Suprapubic skin (tissue), 4 donors: Measurements from ENCODE around the gene ESF1. TPM values are rescaled to one million over a fixed set of nuclear protein-coding genes. Genes with fewer than 3 reads are reported as not detected.
"Not testable (repeated sequence)": the region's sequence is repeated elsewhere in the genome, so short reads cannot be mapped to it uniquely, and the experiment has no call there.

Source experiments
- DNase-seq, 2 donors: peaks; one replicate each; pipeline ENCODE4 v3.0.0-alpha.2; 2019; ENCODE audit warnings: low spot score in 2 of 2
- H3K27ac ChIP-seq: fragments of 200-600 bp; sonication (generic); one replicate; pipeline ENCODE4 v1.5.1; 2019
- H3K27me3 ChIP-seq: fragments of 200-600 bp; sonication (generic); one replicate; pipeline ENCODE4 v1.5.1; 2019
- H3K36me3 ChIP-seq: fragments of 200-600 bp; sonication (generic); one replicate; pipeline ENCODE4 v1.5.1; 2019
- H3K4me1 ChIP-seq: fragments of 200-600 bp; sonication (generic); one replicate; pipeline ENCODE4 v1.5.1; 2019
- H3K4me3 ChIP-seq: fragments of 200-600 bp; sonication (generic); one replicate; pipeline ENCODE4 v1.5.1; 2019; ENCODE audit warnings: mild to moderate bottlenecking
- H3K9me3 ChIP-seq: fragments of 200-600 bp; sonication (generic); one replicate; pipeline ENCODE4 v1.5.1; 2019
- EP300 ChIP-seq: sonication (generic); formaldehyde crosslinking; IDR thresholded peaks from one replicate; pipeline ENCODE4 v1.6.1; 2017; ENCODE audit warnings: antibody characterized with exemption
- POLR2A ChIP-seq, 2 donors: fragments of 450-650 bp; IDR thresholded peaks; one replicate each; pipeline ENCODE4 v1.6.1; 2017; ENCODE audit warnings: antibody characterized with exemption in 2 of 2, mild to moderate bottlenecking in 2 of 2, moderate library complexity in 2 of 2
- POLR2AphosphoS5 ChIP-seq, 3 donors: sonication (generic); formaldehyde crosslinking; IDR thresholded peaks; one replicate each; pipeline ENCODE4 v1.6.1; 2017; ENCODE audit warnings: antibody characterized with exemption in 3 of 3
- WGBS: methylation state at CpG from one replicate; pipeline ENCODE4 v1.1.5; 2018; 5-methylcytosine and 5-hydroxymethylcytosine counted together
- total RNA-seq, 4 donors: library from RNA; depleted of rRNA; stranded (reverse); fragments of >200 nt; gene quantifications; one replicate each; pipeline ENCODE4 v1.1.0, GENCODE V29; 2016
- TF ChIP-seq, protein P1 (sequence below), 2 donors: fragments of 200-600 bp in 1 of 2; fragments of 450-650 bp in 1 of 2; sonication (generic) in 1 of 2; IDR thresholded peaks; one replicate each; pipeline ENCODE4 v1.5.1; 2016 to 2019; ENCODE audit warnings: antibody characterized with exemption in 2 of 2, mild to moderate bottlenecking in 1 of 2, moderate library complexity in 1 of 2

ESF1 gene
- total RNA-seq, 4 donors from 2014 or later = 9.0 to 20.4 (median 10.9) TPM

DNA sequence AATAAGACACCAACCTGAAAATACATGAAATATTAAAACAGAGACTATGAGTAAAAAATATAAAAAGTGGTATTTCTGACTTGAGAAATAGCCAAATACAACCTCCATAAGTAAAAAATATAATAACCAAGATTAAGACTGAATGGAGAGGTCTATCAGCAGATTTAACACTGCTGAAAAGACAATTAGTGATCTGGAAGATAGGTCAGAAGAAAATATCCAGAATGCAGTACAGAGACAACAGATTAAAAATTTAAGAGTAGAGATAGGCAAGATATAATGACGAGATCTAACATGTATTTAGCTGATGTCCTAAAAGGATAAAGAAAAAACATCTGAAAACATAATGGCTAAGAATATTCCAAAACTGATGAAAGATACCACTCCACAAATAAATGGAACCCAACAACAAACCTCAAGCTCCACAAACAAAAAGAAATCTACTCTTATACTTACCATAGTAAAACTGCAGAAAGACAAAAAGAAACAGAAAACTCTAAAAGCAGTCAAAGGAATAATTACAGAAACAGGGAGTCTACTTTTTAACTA lies 18.8 kb downstream of the ESF1 start:
- Histone ChIP-seq H3K4me1 (peaks cover 3% of the 10 kb centered on the region), H3K36me3 (peaks cover 74% of the 10 kb centered on the region), H3K4me3 (no peak overlapping the region), H3K27me3 (no peaks in the 10 kb centered on the region), H3K27ac (no peak overlapping the region), H3K9me3 (no peaks in the 10 kb centered on the region)
- no peak for DNase-seq
- TF ChIP-seq EP300 = no peak
- TF ChIP-seq, protein P1, sequence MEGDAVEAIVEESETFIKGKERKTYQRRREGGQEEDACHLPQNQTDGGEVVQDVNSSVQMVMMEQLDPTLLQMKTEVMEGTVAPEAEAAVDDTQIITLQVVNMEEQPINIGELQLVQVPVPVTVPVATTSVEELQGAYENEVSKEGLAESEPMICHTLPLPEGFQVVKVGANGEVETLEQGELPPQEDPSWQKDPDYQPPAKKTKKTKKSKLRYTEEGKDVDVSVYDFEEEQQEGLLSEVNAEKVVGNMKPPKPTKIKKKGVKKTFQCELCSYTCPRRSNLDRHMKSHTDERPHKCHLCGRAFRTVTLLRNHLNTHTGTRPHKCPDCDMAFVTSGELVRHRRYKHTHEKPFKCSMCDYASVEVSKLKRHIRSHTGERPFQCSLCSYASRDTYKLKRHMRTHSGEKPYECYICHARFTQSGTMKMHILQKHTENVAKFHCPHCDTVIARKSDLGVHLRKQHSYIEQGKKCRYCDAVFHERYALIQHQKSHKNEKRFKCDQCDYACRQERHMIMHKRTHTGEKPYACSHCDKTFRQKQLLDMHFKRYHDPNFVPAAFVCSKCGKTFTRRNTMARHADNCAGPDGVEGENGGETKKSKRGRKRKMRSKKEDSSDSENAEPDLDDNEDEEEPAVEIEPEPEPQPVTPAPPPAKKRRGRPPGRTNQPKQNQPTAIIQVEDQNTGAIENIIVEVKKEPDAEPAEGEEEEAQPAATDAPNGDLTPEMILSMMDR (IDR thresholded peaks at IDR 0.05) = no peak
- no peak for TF ChIP-seq POLR2A (IDR thresholded peaks at IDR 0.05)
- no peak for TF ChIP-seq POLR2AphosphoS5 (IDR thresholded peaks at IDR 0.05)
- WGBS = 97% methylated on average over 1 of the region's 1 CpG

DNA sequence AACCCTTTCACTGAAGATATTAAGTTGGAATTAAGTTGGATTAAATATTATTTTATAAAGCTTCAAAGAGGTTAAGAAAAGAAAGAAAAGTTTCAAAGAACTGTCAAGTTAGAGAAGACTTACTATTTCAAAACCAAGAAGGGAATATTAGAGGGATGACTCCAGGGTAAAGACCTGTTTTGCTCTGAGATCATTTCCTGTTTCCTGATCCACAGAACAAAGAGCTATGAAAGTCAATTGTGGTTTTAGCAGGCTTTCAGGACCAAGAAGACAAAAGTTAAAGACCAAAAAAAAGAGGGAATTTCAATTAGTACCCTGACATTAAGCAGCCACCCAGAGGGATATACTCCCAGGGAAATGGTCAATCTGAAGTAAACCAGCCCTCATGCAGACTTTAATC lies 19.4 kb downstream of the ESF1 start:
- no peak overlapping the region for H3K27ac ChIP-seq
- H3K4me1 ChIP-seq = peaks cover 3% of the 10 kb centered on the region
- TF ChIP-seq POLR2A (IDR thresholded peaks at IDR 0.05) = no peak
- TF ChIP-seq POLR2AphosphoS5 (IDR thresholded peaks at IDR 0.05) = no peak
- TF ChIP-seq, protein P1 (IDR thresholded peaks at IDR 0.05) = no peak
- no peak for TF ChIP-seq EP300
- no peak overlapping the region for H3K4me3 ChIP-seq
- no peak for DNase-seq
- no peaks in the 10 kb centered on the region for H3K27me3 ChIP-seq
- H3K36me3 ChIP-seq = peaks cover 71% of the 10 kb centered on the region
- H3K9me3 ChIP-seq = no peaks in the 10 kb centered on the region

DNA sequence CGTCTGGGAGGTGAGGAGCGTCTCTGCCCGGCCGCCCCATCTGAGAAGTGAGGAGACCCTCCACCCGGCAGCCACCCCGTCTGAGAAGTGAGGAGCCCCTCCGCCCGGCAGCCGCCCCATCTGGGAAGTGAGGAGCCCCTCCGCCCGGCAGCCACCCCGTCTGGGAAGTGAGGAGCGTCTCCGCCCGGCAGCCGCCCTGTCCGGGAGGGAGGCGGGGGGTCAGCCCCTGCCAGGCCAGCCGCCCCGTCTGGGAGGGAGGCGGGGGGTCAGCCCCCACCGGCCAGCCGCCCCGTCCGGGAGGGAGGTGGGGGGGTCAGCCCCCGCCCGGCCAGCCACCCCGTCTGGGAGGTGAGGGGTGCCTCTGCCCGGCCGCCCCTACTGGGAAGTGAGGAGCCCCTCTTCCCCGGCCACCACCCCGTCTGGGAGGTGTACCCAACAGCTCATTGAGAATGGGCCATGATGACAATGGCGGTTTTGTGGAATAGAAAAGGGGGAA lies 24.2 kb downstream of the ESF1 start:
- H3K9me3 ChIP-seq, H3K27me3 ChIP-seq, DNase-seq, H3K4me1 ChIP-seq, H3K4me3 ChIP-seq, H3K27ac ChIP-seq: not testable (repeated sequence)
- 98% methylated on average over 12 of the region's 33 CpGs for WGBS
- peaks cover 54% of the 10 kb centered on the region for H3K36me3 ChIP-seq

DNA sequence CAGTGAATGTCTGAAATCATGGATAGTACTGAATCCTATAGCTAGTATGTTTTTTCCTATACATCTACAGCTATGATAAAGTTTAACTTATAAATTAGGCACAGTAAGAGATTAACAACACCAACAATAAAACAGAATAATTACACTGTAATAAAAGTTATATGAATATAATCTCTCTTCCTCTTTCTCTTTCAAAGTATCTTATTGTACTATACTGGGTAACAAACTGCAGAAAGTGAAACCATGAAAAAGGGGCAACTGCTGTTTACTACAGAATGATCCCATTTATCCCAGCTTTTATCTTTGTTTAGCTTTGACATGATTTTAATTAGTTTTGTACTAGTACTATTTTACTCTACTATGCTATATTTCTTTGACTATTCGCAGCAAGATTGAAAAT lies 25.8 kb downstream of the ESF1 start:
- no peak for DNase-seq
- 96% methylated on average over 1 of the region's 1 CpG for WGBS
- Histone ChIP-seq H3K27ac (no peak overlapping the region), H3K36me3 (peaks cover 44% of the 10 kb centered on the region), H3K4me3 (no peak overlapping the region), H3K27me3 (no peaks in the 10 kb centered on the region), H3K9me3 (no peaks in the 10 kb centered on the region), H3K4me1 (peaks cover 3% of the 10 kb centered on the region)
- TF ChIP-seq POLR2AphosphoS5 (IDR thresholded peaks at IDR 0.05) (no peak), EP300 (no peak), POLR2A (IDR thresholded peaks at IDR 0.05) (no peak)
- TF ChIP-seq, protein P1 (IDR thresholded peaks at IDR 0.05) = no peak

DNA sequence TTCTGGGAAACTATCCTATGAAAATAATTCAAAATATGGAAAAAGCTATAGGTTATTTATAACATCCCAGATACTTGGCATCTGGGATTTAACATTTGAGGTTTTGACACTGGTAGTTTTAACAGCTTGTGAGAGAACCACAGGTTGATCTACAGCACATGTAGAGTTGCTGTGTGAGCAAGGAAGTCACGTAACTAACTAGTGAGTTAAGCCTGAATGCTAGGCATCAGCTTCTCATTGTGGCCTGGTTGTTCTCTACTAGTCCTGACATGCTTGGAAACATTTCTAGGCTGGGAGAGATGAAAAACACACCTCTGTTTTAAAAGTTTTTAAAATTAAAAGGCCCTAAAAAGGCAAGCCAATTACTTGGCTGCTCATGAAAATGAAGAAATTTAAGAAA lies 28.2 kb downstream of the ESF1 start:
- DNase-seq = no peak
- TF ChIP-seq EP300 (no peak), POLR2AphosphoS5 (IDR thresholded peaks at IDR 0.05) (no peak), POLR2A (IDR thresholded peaks at IDR 0.05) (no peak)
- TF ChIP-seq, protein P1 (IDR thresholded peaks at IDR 0.05) = no peak
- Histone ChIP-seq H3K4me1 (no peaks in the 10 kb centered on the region), H3K27ac (no peak overlapping the region), H3K9me3 (no peaks in the 10 kb centered on the region), H3K4me3 (no peak overlapping the region), H3K36me3 (peaks cover 45% of the 10 kb centered on the region), H3K27me3 (no peaks in the 10 kb centered on the region)
- WGBS = 91% methylated on average over 1 of the region's 1 CpG

DNA sequence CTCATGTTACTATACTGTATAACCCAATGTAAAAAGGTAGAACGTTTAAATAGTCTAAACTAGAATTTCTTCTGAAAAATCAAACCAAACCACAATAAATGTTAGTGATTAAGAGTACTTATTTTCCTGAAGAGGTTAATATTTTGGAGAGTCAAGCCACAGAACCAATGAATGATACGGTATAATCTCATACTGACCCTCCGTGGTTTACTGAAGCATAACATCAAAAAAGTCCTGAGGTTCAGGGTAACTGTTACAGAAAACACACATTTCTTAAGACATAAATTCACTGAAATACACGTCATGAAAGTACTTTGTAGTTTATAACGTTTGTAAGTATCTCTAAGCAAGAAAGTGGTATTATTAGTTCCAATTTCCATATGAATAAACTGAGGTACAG lies 28.9 kb downstream of the ESF1 start:
- no peaks in the 10 kb centered on the region for H3K27me3 ChIP-seq
- no peak for DNase-seq
- TF ChIP-seq EP300 (no peak), POLR2A (IDR thresholded peaks at IDR 0.05) (no peak), POLR2AphosphoS5 (IDR thresholded peaks at IDR 0.05) (no peak)
- TF ChIP-seq, protein P1 (IDR thresholded peaks at IDR 0.05) = no peak
- H3K36me3 ChIP-seq = peaks cover 46% of the 10 kb centered on the region
- no peaks in the 10 kb centered on the region for H3K9me3 ChIP-seq
- H3K4me3 ChIP-seq = no peak overlapping the region
- no peaks in the 10 kb centered on the region for H3K4me1 ChIP-seq
- no peak overlapping the region for H3K27ac ChIP-seq
- WGBS = 78% methylated on average over 5 of the region's 5 CpGs
